H1 (cell line): ENCODE results near the gene PRR33.

ENCODE experiments used
- CHD1 ChIP-seq: IDR thresholded peaks from 2 replicates; pipeline ENCODE4 v1.6.1; 2012; ENCODE audit warnings: low read depth, low read length, improper control_type of control experiment
- EP300 ChIP-seq, 2 experiments: IDR thresholded peaks; 1 replicate in 1 of 2; 2 replicates in 1 of 2; pipeline ENCODE4 v1.6.1; 2011 to 2012; ENCODE audit warnings: low read depth in 2 of 2, low read length in 2 of 2, mild to moderate bottlenecking in 2 of 2, borderline replicate concordance in 1 of 2, inconsistent platforms in 1 of 2, moderate library complexity in 1 of 2
- MAFK ChIP-seq: IDR thresholded peaks from 2 replicates; pipeline ENCODE4 v1.6.1; 2012; ENCODE audit warnings: low read depth, mild to moderate bottlenecking, improper control_type of control experiment, low read length
- POLR2A ChIP-seq, 2 experiments: IDR thresholded peaks; 1 replicate in 1 of 2; 2 replicates in 1 of 2; pipeline ENCODE4 v1.6.1; 2011; ENCODE audit warnings: low read depth in 2 of 2, low read length in 2 of 2, mild to moderate bottlenecking in 2 of 2; ENCODE audit errors: control extremely low read depth in 1 of 2
- RAD21 ChIP-seq, 2 experiments: IDR thresholded peaks in 1 of 2; conservative IDR thresholded peaks in 1 of 2; 2 replicates each; pipeline ENCODE4 v1.6.1; 2011; ENCODE audit warnings: low read depth in 2 of 2, low read length in 2 of 2, improper control_type of control experiment in 1 of 2, inconsistent platforms in 1 of 2, mild to moderate bottlenecking in 1 of 2, moderate library complexity in 1 of 2
- TBP ChIP-seq: IDR thresholded peaks from 2 replicates; pipeline ENCODE4 v1.6.1; 2011; ENCODE audit warnings: low read depth, low read length, improper control_type of control experiment
- TF ChIP-seq, protein P1 (sequence below), 3 experiments: IDR thresholded peaks; 1 replicate in 2 of 3; 2 replicates in 1 of 3; pipeline versions ENCODE4 v1.5.1 to v1.6.1; 2011; ENCODE audit warnings: low read length in 3 of 3, mild to moderate bottlenecking in 3 of 3, inconsistent platforms in 2 of 3, low read depth in 1 of 3, moderate library complexity in 1 of 3; ENCODE audit not compliant: insufficient read depth in 1 of 3; ENCODE audit errors: control extremely low read depth in 1 of 3

DNA sequence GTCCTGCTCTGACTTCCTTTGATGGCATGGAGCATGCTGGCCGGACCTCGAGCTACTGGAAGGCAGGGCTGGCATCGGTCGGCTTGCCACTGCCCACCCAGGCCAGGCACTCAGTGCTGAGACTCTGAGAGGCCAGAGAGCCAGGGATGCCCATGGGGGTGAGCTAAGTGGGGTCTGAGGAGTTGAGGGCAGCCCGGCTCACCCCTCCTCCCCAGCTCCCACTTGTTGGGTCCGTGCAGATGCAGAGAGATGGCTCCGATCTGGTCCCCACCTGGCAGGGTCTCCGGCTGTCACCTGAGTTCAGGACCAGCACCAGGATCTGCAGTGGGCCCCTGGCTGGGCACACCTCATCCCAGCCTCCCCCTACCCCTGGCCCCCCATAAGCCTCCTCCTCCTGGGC is 25.5 kb downstream of the PRR33 start:
- TF ChIP-seq, protein P1, sequence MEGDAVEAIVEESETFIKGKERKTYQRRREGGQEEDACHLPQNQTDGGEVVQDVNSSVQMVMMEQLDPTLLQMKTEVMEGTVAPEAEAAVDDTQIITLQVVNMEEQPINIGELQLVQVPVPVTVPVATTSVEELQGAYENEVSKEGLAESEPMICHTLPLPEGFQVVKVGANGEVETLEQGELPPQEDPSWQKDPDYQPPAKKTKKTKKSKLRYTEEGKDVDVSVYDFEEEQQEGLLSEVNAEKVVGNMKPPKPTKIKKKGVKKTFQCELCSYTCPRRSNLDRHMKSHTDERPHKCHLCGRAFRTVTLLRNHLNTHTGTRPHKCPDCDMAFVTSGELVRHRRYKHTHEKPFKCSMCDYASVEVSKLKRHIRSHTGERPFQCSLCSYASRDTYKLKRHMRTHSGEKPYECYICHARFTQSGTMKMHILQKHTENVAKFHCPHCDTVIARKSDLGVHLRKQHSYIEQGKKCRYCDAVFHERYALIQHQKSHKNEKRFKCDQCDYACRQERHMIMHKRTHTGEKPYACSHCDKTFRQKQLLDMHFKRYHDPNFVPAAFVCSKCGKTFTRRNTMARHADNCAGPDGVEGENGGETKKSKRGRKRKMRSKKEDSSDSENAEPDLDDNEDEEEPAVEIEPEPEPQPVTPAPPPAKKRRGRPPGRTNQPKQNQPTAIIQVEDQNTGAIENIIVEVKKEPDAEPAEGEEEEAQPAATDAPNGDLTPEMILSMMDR (IDR thresholded peaks at IDR 0.05; ENCODE audit: control extremely low read depth in 1 of 3, insufficient read depth in 1 of 3, low read depth in 1 of 3, low read length in 3 of 3): no peak
- TF ChIP-seq EP300 (IDR thresholded peaks at IDR 0.05; ENCODE audit: borderline replicate concordance in 1 of 2, low read depth in 2 of 2, low read length in 2 of 2) (no peak), MAFK (no peak), CHD1 (no peak), TBP (no peak), POLR2A (IDR thresholded peaks at IDR 0.05; ENCODE audit: control extremely low read depth in 1 of 2, low read depth in 2 of 2, low read length in 2 of 2) (no peak), RAD21 (IDR thresholded peaks at IDR 0.05 in 1 of 2, conservative IDR thresholded peaks at IDR 0.05 in 1 of 2; ENCODE audit: low read depth in 2 of 2, low read length in 2 of 2) (no peak)
